Hypothalamus (tissue), 51 donors: ENCODE data around the gene RPP25L.

Source experiments
- DNase-seq, 51 donors: peaks; one replicate each; lab custom pipeline; 2025; lab: John Stamatoyannopoulos, UW

The RPP25L gene

GRCh38 chr9:34638138-34638445 is 26.2 kb upstream of the RPP25L start:
- peak in 1 of 51 donors; percentile 38 for DNase-seq

GRCh38 chr9:34637356-34638137 is 25.6 kb upstream of the RPP25L start, which contains the start of gene SIGMAR1:
Gene SIGMAR1, minus strand, starts transcription at chr9:34637787. Its CDS starts 90 bp downstream, at chr9:34637697.
- DNase-seq = peak; percentile 52 to 97 (median 88)

- peak in 8 of 51 donors; percentile 28 to 59 (median 50) for DNase-seq
Observed at GRCh38 chr9:34636791-34637355, 25.0 kb upstream of the RPP25L start.

- DNase-seq = no peak
Observed at GRCh38 chr9:34635556-34635955, 23.7 kb upstream of the RPP25L start.

- DNase-seq = no peak
Observed at GRCh38 chr9:34634551-34635248, 22.8 kb upstream of the RPP25L start.

GRCh38 chr9:34633851-34634550 is 22.1 kb upstream of the RPP25L start:
- peak in 41 of 51 donors; percentile 13 to 73 (median 45) for DNase-seq

- DNase-seq = no peak
Observed at GRCh38 chr9:34633166-34633565, 21.3 kb upstream of the RPP25L start.

GRCh38 chr9:34630402-34631154 is 18.7 kb upstream of the RPP25L start:
- DNase-seq = no peak

- no peak for DNase-seq
Observed at GRCh38 chr9:34629491-34629808, 17.6 kb upstream of the RPP25L start.

GRCh38 chr9:34628656-34629490 is 17.0 kb upstream of the RPP25L start, which contains the start of gene ARID3C:
Gene ARID3C, minus strand, starts transcription at chr9:34629066. Its CDS starts 1,052 bp downstream, at chr9:34628014.
- DNase-seq = peak in 3 of 51 donors; percentile 15 to 19 (median 19)

GRCh38 chr9:34627716-34628655 is 16.1 kb upstream of the RPP25L start:
- no peak for DNase-seq

- DNase-seq = no peak
Observed at GRCh38 chr9:34625186-34625486, 13.2 kb upstream of the RPP25L start.

GRCh38 chr9:34624475-34625185 is 12.7 kb upstream of the RPP25L start:
- DNase-seq = no peak

- no peak for DNase-seq
Observed at GRCh38 chr9:34623374-34624235, 11.7 kb upstream of the RPP25L start.

GRCh38 chr9:34620061-34620994 is 8.4 kb upstream of the RPP25L start, which contains the start of gene DCTN3:
Gene DCTN3, minus strand, starts transcription at chr9:34620495. Its CDS starts 31 bp downstream, at chr9:34620464.
- DNase-seq = peak; percentile 47 to 97 (median 86)

GRCh38 chr9:34615132-34615531 is 3.2 kb upstream of the RPP25L start:
- DNase-seq = no peak
